Thyroid gland (tissue), 4 donors: ENCODE data around the gene ZNF117.

Experiments
- POLR2A ChIP-seq, 2 donors: fragments of 450-650 bp; IDR thresholded peaks; one replicate each; pipeline ENCODE4 v1.6.1; 2017; ENCODE audit warnings: antibody characterized with exemption in 2 of 2, mild to moderate bottlenecking in 2 of 2, moderate library complexity in 1 of 2
- TF ChIP-seq, protein P1 (sequence below), 6 experiments: fragments of 200-600 bp in 3 of 6; fragments of 450-650 bp in 3 of 6; sonication (generic) in 3 of 6; IDR thresholded peaks; one replicate each; pipeline ENCODE4 v1.5.1; 2016 to 2019; ENCODE audit warnings: antibody characterized with exemption in 6 of 6, mild to moderate bottlenecking in 2 of 6, inconsistent platforms in 1 of 6, moderate library complexity in 1 of 6

DNA sequence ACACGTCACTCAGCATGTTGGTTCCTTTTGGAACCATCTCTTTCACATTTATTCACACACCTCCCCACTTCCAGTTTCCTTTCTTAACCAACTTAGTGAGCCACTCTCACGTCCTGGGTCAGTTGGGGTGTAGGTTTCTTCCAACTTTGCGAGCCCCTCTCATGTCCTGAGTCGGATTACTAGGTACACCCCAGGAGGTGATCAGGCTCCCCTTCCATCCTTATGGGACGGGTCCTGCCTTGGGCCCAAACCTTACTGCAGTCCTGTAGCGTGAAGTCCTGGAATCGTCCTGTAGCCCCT, 8.0 kb upstream of the ZNF117 start:
- TF ChIP-seq, protein P1, sequence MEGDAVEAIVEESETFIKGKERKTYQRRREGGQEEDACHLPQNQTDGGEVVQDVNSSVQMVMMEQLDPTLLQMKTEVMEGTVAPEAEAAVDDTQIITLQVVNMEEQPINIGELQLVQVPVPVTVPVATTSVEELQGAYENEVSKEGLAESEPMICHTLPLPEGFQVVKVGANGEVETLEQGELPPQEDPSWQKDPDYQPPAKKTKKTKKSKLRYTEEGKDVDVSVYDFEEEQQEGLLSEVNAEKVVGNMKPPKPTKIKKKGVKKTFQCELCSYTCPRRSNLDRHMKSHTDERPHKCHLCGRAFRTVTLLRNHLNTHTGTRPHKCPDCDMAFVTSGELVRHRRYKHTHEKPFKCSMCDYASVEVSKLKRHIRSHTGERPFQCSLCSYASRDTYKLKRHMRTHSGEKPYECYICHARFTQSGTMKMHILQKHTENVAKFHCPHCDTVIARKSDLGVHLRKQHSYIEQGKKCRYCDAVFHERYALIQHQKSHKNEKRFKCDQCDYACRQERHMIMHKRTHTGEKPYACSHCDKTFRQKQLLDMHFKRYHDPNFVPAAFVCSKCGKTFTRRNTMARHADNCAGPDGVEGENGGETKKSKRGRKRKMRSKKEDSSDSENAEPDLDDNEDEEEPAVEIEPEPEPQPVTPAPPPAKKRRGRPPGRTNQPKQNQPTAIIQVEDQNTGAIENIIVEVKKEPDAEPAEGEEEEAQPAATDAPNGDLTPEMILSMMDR (IDR thresholded peaks at IDR 0.05), result no peak
- TF ChIP-seq POLR2A (IDR thresholded peaks at IDR 0.05), result no peak
